DOHH2 (cell line): ENCODE data around the gene LRP11.
A peak's percentile ranks its signal among the peaks of the same experiment; 100 is the strongest.

Experiments used
- H3F3A ChIP-seq: fragments of 200-600 bp; sonication (generic), shearing (Covaris generic); 2 replicates; pipeline ENCODE4 v1.6.0; 2016; ENCODE audit warnings: antibody characterized with exemption, mild to moderate bottlenecking; ENCODE audit not compliant: control insufficient read depth, insufficient read depth
- H3K27ac ChIP-seq: fragments of 200-600 bp; sonication (generic); 2 replicates; pipeline ENCODE4 v1.5.1; 2014; ENCODE audit warnings: low read depth, mild to moderate bottlenecking, low read length, moderate library complexity
- H3K27me3 ChIP-seq: fragments of 200-600 bp; sonication (generic); 2 replicates; pipeline ENCODE4 v1.6.1; 2014; ENCODE audit warnings: mild to moderate bottlenecking, low read length, mixed read lengths; ENCODE audit not compliant: control insufficient read depth
- H3K36me3 ChIP-seq: fragments of 200-600 bp; sonication (generic); 2 replicates; pipeline ENCODE4 v1.6.1; 2014; ENCODE audit warnings: mild to moderate bottlenecking, low read length, moderate library complexity, mixed read lengths; ENCODE audit not compliant: control insufficient read depth
- H3K4me1 ChIP-seq: fragments of 200-600 bp; sonication (generic); 2 replicates; pipeline ENCODE4 v1.6.1; 2014; ENCODE audit warnings: mild to moderate bottlenecking, low read length, mixed read lengths; ENCODE audit not compliant: control insufficient read depth
- H3K4me2 ChIP-seq: fragments of 200-600 bp; sonication (generic); 2 replicates; pipeline ENCODE4 v1.6.0; 2014; ENCODE audit warnings: mild to moderate bottlenecking, low read length, moderate library complexity
- H3K4me3 ChIP-seq: fragments of 200-600 bp; sonication (generic); 2 replicates; pipeline ENCODE4 v1.5.1; 2014; ENCODE audit warnings: mild to moderate bottlenecking, low read length, mixed read lengths
- H3K79me2 ChIP-seq: fragments of 200-600 bp; sonication (generic); 2 replicates; pipeline ENCODE4 v1.6.1; 2014; ENCODE audit warnings: mild to moderate bottlenecking, low read length, mixed read lengths; ENCODE audit not compliant: control insufficient read depth
- H3K9me2 ChIP-seq: fragments of 200-600 bp; sonication (generic); replicated peaks from 2 replicates; pipeline ENCODE4 v1.6.1; 2014; ENCODE audit warnings: mild to moderate bottlenecking, low read length, mixed read lengths; ENCODE audit not compliant: control insufficient read depth
- H3K9me3 ChIP-seq: fragments of 200-600 bp; sonication (generic); 2 replicates; pipeline ENCODE4 v1.6.1; 2014; ENCODE audit warnings: antibody characterized with exemption, low read length, mixed read lengths; ENCODE audit not compliant: control insufficient read depth, insufficient read depth
- H4K20me1 ChIP-seq: fragments of 200-600 bp; sonication (generic); 2 replicates; pipeline ENCODE4 v1.6.0; 2014; ENCODE audit warnings: low read depth, mild to moderate bottlenecking, antibody characterized with exemption, low read length, moderate library complexity; ENCODE audit not compliant: control insufficient read depth, insufficient read depth
- EZH2phosphoT487 ChIP-seq: fragments of 200-600 bp; sonication (generic); IDR thresholded peaks from 2 replicates; pipeline ENCODE4 v1.6.1; 2017; ENCODE audit warnings: borderline replicate concordance, mild to moderate bottlenecking, antibody characterized with exemption, low read length, moderate library complexity, mixed read lengths
- TF ChIP-seq, protein P1 (sequence below): fragments of 200-600 bp; sonication (generic); IDR thresholded peaks from one replicate; pipeline ENCODE4 v1.5.1; 2014; ENCODE audit warnings: antibody characterized with exemption, mild to moderate bottlenecking, low read depth, low read length; ENCODE audit not compliant: poor library complexity, severe bottlenecking

LRP11 gene

DNA sequence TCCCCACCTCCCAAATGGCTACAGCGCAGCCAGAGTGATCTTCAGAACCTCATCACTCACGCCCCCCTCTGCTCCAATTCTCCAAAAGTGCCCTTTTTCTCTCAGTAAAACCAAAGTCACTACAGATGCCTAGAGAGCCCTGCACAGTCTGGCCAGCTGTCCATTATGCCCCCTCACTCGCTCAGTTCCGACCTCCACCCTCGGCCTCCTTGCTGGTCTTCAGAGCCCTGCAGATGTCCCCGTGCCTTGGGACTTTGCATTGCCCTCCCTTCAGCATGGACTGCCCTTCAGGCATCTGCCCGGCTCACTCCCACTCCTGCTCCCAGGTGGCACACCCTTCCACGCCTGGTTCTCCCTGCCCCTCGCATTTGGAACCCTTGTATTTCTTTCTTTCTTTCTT lies 34.8 kb upstream of the LRP11 start:
- H4K20me1 ChIP-seq = no peaks in the 10 kb centered on the region
- no peaks in the 10 kb centered on the region for H3K36me3 ChIP-seq
- H3F3A ChIP-seq = no peaks in the 10 kb centered on the region
- no peaks in the 10 kb centered on the region for H3K79me2 ChIP-seq
- H3K4me1 ChIP-seq = peaks cover 8% of the 10 kb centered on the region
- H3K4me2 ChIP-seq = no peak overlapping the region
- no peak overlapping the region for H3K4me3 ChIP-seq
- TF ChIP-seq, protein P1, sequence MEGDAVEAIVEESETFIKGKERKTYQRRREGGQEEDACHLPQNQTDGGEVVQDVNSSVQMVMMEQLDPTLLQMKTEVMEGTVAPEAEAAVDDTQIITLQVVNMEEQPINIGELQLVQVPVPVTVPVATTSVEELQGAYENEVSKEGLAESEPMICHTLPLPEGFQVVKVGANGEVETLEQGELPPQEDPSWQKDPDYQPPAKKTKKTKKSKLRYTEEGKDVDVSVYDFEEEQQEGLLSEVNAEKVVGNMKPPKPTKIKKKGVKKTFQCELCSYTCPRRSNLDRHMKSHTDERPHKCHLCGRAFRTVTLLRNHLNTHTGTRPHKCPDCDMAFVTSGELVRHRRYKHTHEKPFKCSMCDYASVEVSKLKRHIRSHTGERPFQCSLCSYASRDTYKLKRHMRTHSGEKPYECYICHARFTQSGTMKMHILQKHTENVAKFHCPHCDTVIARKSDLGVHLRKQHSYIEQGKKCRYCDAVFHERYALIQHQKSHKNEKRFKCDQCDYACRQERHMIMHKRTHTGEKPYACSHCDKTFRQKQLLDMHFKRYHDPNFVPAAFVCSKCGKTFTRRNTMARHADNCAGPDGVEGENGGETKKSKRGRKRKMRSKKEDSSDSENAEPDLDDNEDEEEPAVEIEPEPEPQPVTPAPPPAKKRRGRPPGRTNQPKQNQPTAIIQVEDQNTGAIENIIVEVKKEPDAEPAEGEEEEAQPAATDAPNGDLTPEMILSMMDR = no peak
- TF ChIP-seq EZH2phosphoT487 = no peak
- H3K27me3 ChIP-seq = peaks cover 4% of the 10 kb centered on the region
- no peaks in the 10 kb centered on the region for H3K9me2 ChIP-seq
- no peak overlapping the region for H3K27ac ChIP-seq
- no peaks in the 10 kb centered on the region for H3K9me3 ChIP-seq

DNA sequence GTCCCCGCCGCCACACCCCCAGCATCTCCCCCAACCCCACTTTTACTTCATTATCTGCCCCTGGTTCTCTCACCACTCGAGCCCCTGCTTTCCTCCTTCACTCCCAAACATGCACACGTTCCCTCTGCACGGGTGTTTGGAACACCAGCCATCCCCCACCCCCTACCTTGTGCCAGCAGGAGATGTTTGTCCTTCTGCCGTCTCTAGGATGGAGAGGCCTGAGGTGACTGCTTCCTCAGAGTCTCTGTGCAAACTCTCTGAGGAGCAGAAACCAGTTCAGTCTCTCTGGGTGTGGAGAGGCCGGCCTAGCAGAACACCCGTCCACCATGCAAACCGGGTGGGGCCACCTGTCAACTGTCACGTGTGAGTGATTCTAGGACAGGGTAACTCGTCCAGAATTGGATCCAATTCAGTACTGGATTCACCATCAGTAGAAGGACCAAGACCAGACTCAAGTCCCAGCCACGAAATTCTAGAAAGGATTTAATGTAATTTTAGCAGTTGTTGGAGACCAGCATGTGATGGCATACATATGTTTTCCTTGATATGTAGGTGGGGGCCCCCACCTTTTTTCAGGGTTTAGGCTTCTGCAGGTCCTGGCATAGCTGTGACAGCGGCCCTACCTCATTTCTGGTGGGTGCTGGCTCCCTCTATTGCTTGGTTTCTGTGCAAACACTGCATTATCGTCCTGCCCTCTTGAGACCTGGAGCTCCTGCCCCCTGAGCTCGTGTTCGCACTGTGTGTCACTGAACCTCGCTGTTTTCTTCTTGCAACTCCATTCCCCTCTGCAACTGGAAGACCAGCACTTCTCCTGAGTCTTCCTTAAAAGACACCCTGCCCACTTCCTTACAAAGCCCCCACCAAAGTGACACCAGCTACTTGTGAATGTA lies 33.9 kb upstream of the LRP11 start, which contains the start of gene RAET1E:
RAET1E (minus strand) TSS at position 259 of the 890 bp plus-strand sequence. CDS start 7,212 bp downstream, outside the sequence.
- H3K79me2 ChIP-seq = no peaks in the 10 kb centered on the region
- no peaks in the 10 kb centered on the region for H4K20me1 ChIP-seq
- no peaks in the 10 kb centered on the region for H3K36me3 ChIP-seq
- H3K27me3 ChIP-seq = peaks cover 4% of the 10 kb centered on the region; the same call in 1 of the 2 replicates
- peaks cover 14% of the 10 kb centered on the region for H3K4me1 ChIP-seq
- no peak within 1 kb of the TSS for H3K4me3 ChIP-seq
- H3K27ac ChIP-seq = no peak within 1 kb of the TSS
- no peaks in the 10 kb centered on the region for H3K9me2 ChIP-seq
- no peaks in the 10 kb centered on the region for H3K9me3 ChIP-seq
- no peak within 1 kb of the TSS for H3K4me2 ChIP-seq
- no peaks in the 10 kb centered on the region for H3F3A ChIP-seq
- TF ChIP-seq EZH2phosphoT487 = no peak
- TF ChIP-seq, protein P1 = peak; percentile 34

DNA sequence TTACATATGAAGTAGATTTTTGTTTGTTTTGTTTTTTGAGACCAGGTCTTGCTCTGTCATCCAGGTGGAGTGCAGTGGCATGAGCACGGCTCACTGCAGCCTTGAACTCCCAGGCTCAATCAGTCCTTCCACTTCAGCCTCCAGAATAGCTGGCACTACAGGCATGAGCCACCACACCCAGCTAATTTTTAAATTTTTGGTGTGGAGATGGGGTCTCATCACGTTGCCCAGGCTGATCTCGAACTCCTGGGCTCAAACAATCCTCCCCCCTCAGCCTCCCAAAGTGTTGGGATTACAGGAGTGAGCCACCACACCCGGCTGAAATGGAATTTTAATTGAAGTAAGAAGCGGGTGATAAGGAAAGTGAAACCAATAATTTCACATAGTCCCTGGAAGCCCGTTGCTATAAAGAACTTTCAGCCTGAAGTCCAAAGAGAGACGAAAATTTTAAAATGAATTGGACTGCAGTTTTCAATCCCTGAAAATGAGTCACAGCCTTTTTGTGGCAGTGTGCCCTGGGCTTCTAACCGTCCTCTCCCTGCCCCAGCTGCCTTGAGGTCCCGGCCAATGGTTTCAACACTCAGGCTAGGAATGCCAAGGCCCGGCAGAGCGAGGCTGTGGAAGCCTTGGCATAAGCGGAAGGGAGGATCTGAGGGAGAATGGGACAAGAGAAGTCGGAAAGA lies 33.0 kb upstream of the LRP11 start:
- Histone ChIP-seq H3K4me1 (peaks cover 24% of the 10 kb centered on the region), H4K20me1 (no peaks in the 10 kb centered on the region), H3K27me3 (peaks cover 2% of the 10 kb centered on the region; the same call in 1 of the 2 replicates), H3K36me3 (no peaks in the 10 kb centered on the region), H3K9me3 (no peaks in the 10 kb centered on the region), H3K4me3 (no peak overlapping the region), H3K79me2 (no peaks in the 10 kb centered on the region), H3K4me2 (no peak overlapping the region), H3F3A (no peaks in the 10 kb centered on the region), H3K9me2 (no peaks in the 10 kb centered on the region), H3K27ac (no peak overlapping the region)
- TF ChIP-seq EZH2phosphoT487 = no peak
- TF ChIP-seq, protein P1 = no peak
